Measurements from ENCODE around the gene ATP13A3. TPM values are rescaled to one million over a fixed set of nuclear protein-coding genes. Genes with fewer than 3 reads are reported as not detected.

The ATP13A3 gene
- total and polyA plus RNA-seq, 2 of the 4 experiments (the other 2 are of a cell fraction): 48.1 to 154 TPM

- H3K9me1 ChIP-seq (ENCODE audit: insufficient read depth, low read length): peaks cover 20% of the 10 kb centered on the region
- H2AFZ ChIP-seq (replicated peaks; ENCODE audit: low read length, poor library complexity): peak overlapping the region; percentile 50
- peak overlapping the region; percentile 83 for H3K18ac ChIP-seq (ENCODE audit: low read depth, low read length)
- 0 out of 2 replicates have a peak overlapping the region, but pooled peaks have one; percentile 41 for H2BK20ac ChIP-seq (ENCODE audit: low read depth, low read length)
- H2BK120ac ChIP-seq (ENCODE audit: low read depth, low read length): peak overlapping the region; percentile 86
- dilution Hi-C loops (cut with HindIII; ENCODE audit: low sequenced_read_pairs, unreplicated experiment): no loop called here
- peak overlapping the region; percentile 77 for H3K23ac ChIP-seq (ENCODE audit: low read depth, low read length)
- TF ChIP-seq CHD1 (IDR thresholded peaks at IDR 0.05; ENCODE audit: low read depth, low read length) (peak; percentile 94; the same call in 1 of the 2 replicates), BHLHE40 (IDR thresholded peaks at IDR 0.05; ENCODE audit: low read depth, low read length) (no peak), CTCF (conservative IDR thresholded peaks at IDR 0.05; ENCODE audit: low read depth, low read length) (peak; percentile 30), RAD21 (IDR thresholded peaks at IDR 0.05; ENCODE audit: low read length) (no peak), POLR2A (IDR thresholded peaks at IDR 0.05; ENCODE audit: low read depth, low read length) (peak; percentile 75), MAZ (IDR thresholded peaks at IDR 0.05; ENCODE audit: borderline replicate concordance, low read depth, low read length) (peak; percentile 36; the same call in 1 of the 2 replicates)
- no peaks in the 10 kb centered on the region for H3K9me3 ChIP-seq (ENCODE audit: control insufficient read depth, insufficient read depth, low read length)
- H3K4ac ChIP-seq (ENCODE audit: low read depth, low read length): peak overlapping the region; percentile 89
- ATAC-seq (ENCODE audit: low read depth): peak; percentile 13
- peak overlapping the region; percentile 71 for H4K91ac ChIP-seq (ENCODE audit: insufficient read depth, low read depth, low read length)
- peak overlapping the region; percentile 81 to 82 for H4K8ac ChIP-seq (ENCODE audit: low read depth in 2 of 2, low read length in 2 of 2)
- peak overlapping the region; percentile 71 for H3K4me2 ChIP-seq (ENCODE audit: low read depth, low read length)
- peak overlapping the region; percentile 95 for H2AK5ac ChIP-seq (ENCODE audit: low read depth, low read length)
- H2BK15ac ChIP-seq (ENCODE audit: low read depth, low read length): peak overlapping the region; percentile 60; the same call in 1 of the 3 replicates
- H3K27ac ChIP-seq (ENCODE audit: insufficient read depth, low read length): peak overlapping the region; percentile 93
- intact Hi-C loops (cut with micrococcal nuclease): loop anchor here (1.0 to 5.0 kb wide), 3 partner anchors 41 to 108 kb away; no protein-coding TSS in a partner anchor
- peaks cover 25% of the 10 kb centered on the region for H4K20me1 ChIP-seq (ENCODE audit: insufficient read depth, low read length)
- H3K36me3 ChIP-seq (ENCODE audit: control insufficient read depth, insufficient read depth, low read length): peaks cover 2% of the 10 kb centered on the region
- in situ Hi-C loops (cut with MboI; ENCODE audit: low sequenced_read_pairs): no loop called here
- BruUV-seq (replicated peaks): no TSS peak
- peak overlapping the region; percentile 82 for H3K4me3 ChIP-seq (ENCODE audit: insufficient read depth, low read depth, low read length)
- ChIA-PET POLR2A (ENCODE audit: unreplicated experiment) (no interaction called here), CTCF (interaction anchor here (0.7 to 3.5 kb wide), 3 partner anchors 19 to 109 kb away, joined by 3 to 9 read pairs (median 4); no protein-coding TSS in a partner anchor)
- peak; percentile 31 for DNase-seq
- H4K5ac ChIP-seq (ENCODE audit: low read depth, low read length): peak overlapping the region; percentile 23
- 4% methylated on average over 9 of the region's 42 CpGs; no CpG with 5 or more reads in 1 of the 2 experiments for WGBS, 2 experiments (ENCODE audit: extremely low coverage in 2 of 2, insufficient read length in 1 of 2)
- H3K4me1 ChIP-seq (ENCODE audit: control insufficient read depth, insufficient read depth, low read length): peaks cover 21% of the 10 kb centered on the region
- H3K9ac ChIP-seq (ENCODE audit: low read depth, low read length): peak overlapping the region; percentile 93
- peak overlapping the region; percentile 99 for H2AK9ac ChIP-seq (replicated peaks; ENCODE audit: low read depth, low read length, poor library complexity)
- no peaks in the 10 kb centered on the region for H3K27me3 ChIP-seq (ENCODE audit: control insufficient read depth, insufficient read depth, low read length)
- peak overlapping the region; percentile 78 for H3K56ac ChIP-seq (ENCODE audit: extremely low read depth, insufficient read depth, low read length)
- H2BK5ac ChIP-seq (ENCODE audit: low read depth, low read length, poor library complexity, severe bottlenecking): peak overlapping the region; percentile 82
- H3K14ac ChIP-seq (replicated peaks; ENCODE audit: low read depth, low read length): peak overlapping the region; percentile 99
- H3K79me1 ChIP-seq (ENCODE audit: low read depth in 1 of 2, low read length in 2 of 2): peaks cover 3 to 23% of the 10 kb centered on the region in 2 experiments; a peak in 3 of 4 replicates
These were observed 792 bp downstream of the ATP13A3 start for GRCh38 chr3:194485881-194486539.

Data from IMR-90 (cell line).